ENCODE data around the gene NEK8. TPM values are rescaled to one million over a fixed set of nuclear protein-coding genes. Genes with fewer than 3 reads are reported as not detected.
A peak's percentile ranks its signal among the peaks of the same experiment; 100 is the strongest.

The NEK8 gene
- total and polyA plus RNA-seq, 2 experiments from 2014 or later, result 2.7 to 2.9 TPM

DNA sequence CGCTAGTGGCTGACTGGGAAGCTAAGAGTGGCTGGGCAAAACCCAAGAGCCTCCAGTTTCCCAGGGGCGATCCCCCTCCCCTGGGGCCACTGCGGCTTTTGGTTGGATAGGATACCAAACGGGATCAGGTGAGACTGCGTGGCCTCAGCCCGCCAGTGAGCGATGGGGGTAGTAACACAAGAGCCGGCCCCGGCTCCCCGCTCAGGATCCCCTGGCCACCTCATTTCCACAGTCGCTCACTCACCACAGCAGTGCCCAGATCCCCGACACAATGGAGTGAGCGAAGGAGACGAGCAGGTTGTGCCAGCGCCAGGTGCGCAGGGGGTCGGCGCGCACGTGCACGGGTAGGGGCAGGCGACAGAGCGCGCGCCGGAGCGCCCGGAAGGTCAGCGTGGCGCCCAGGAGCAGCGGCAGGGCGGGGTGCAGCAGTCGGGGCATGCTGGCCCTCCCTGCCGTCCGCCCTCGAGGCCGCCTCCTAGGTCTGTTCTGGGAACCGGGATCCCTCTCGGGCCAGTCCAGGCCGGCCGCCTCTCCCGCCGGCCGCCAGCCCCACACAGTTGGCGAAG lies 2.8 kb upstream of the NEK8 start:
- peak overlapping the region; percentile 86 for H3K9ac ChIP-seq
- peaks cover 34% of the 10 kb centered on the region; the same call in 1 of the 2 replicates for H3K36me3 ChIP-seq (ENCODE audit: low read depth)
- TF ChIP-seq EZH2phosphoT487 (IDR thresholded peaks at IDR 0.05; ENCODE audit: insufficient read depth, low read depth) (no peak), EZH2 (IDR thresholded peaks at IDR 0.05; ENCODE audit: insufficient read depth, poor library complexity, severe bottlenecking) (no peak)
- H3F3A ChIP-seq (ENCODE audit: insufficient read depth), result peaks cover 48% of the 10 kb centered on the region
- peak; percentile 90 for DNase-seq
- H3K4me3 ChIP-seq, result peak overlapping the region; percentile 74
- no peaks in the 10 kb centered on the region for H4K20me1 ChIP-seq (ENCODE audit: insufficient read depth)
- no peaks in the 10 kb centered on the region for H3K9me2 ChIP-seq (ENCODE audit: insufficient read depth)
- H3K27me3 ChIP-seq (replicated peaks; ENCODE audit: insufficient read depth), result no peaks in the 10 kb centered on the region
- WGBS, 2 experiments (ENCODE audit: low coverage in 1 of 2, low lambda C conversion rate in 2 of 2, missing lambda C conversion rate in 2 of 2), result 2 to 3% methylated on average over 26 to 33 of the region's 45 CpGs
- peaks cover 28% of the 10 kb centered on the region for H3K79me2 ChIP-seq (ENCODE audit: insufficient read depth)
- no peaks in the 10 kb centered on the region for H3K9me3 ChIP-seq (ENCODE audit: low read depth)
- peak overlapping the region; percentile 62 for H2AFZ ChIP-seq
- peaks cover 41% of the 10 kb centered on the region for H3K4me1 ChIP-seq (ENCODE audit: insufficient read depth)
- peak overlapping the region; percentile 82 for H3K27ac ChIP-seq
- H3K4me2 ChIP-seq (ENCODE audit: unreplicated experiment), result peak overlapping the region; percentile 78
- in situ Hi-C loops (cut with MboI), result no loop called here

DNA sequence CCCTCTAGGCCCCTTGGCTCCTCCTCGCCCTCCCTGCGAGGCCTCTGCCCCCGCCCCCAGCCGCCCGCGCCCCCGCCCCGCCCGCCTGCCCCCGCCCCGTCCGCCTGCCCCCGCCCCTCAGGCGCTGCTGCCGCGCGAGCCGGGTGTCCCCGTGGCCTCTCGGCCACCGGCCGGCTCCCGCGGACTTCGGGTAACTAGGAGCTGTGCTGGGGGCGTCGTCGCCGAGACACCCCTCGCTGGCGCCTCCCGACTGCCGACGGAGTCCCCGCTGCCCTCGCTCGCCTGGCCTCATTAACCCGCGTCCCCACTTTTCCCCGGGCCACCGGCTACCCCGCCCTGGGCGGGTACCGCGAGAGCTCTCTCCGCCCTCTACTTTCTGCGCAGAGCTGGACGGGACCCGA lies 2.4 kb upstream of the NEK8 start, which contains the start of gene TLCD1:
TLCD1 (minus strand) TSS at position 8 of the 401 bp plus-strand sequence. CDS start 136 bp downstream, outside the sequence.
- Histone ChIP-seq H3K9me3 (ENCODE audit: low read depth) (no peaks in the 10 kb centered on the region), H3K79me2 (ENCODE audit: insufficient read depth) (peaks cover 23% of the 10 kb centered on the region), H3K36me3 (ENCODE audit: low read depth) (peaks cover 30% of the 10 kb centered on the region; the same call in 1 of the 2 replicates), H3K27ac (peak within 1 kb of the TSS; percentile 88), H3K4me1 (ENCODE audit: insufficient read depth) (peaks cover 41% of the 10 kb centered on the region), H3K9ac (peak within 1 kb of the TSS; percentile 86), H2AFZ (peak within 1 kb of the TSS; percentile 89), H3K4me3 (peak within 1 kb of the TSS; percentile 74), H3K27me3 (replicated peaks; ENCODE audit: insufficient read depth) (no peaks in the 10 kb centered on the region), H4K20me1 (ENCODE audit: insufficient read depth) (no peaks in the 10 kb centered on the region), H3K9me2 (ENCODE audit: insufficient read depth) (no peaks in the 10 kb centered on the region), H3F3A (ENCODE audit: insufficient read depth) (peaks cover 44% of the 10 kb centered on the region), H3K4me2 (ENCODE audit: unreplicated experiment) (peak within 1 kb of the TSS; percentile 92)
- DNase-seq, result peak; percentile 86
- WGBS, 2 experiments (ENCODE audit: low coverage in 1 of 2, low lambda C conversion rate in 2 of 2, missing lambda C conversion rate in 2 of 2), result 1 to 2% methylated on average over 36 to 49 of the region's 49 CpGs
- in situ Hi-C loops (cut with MboI), result no loop called here
- no peak for TF ChIP-seq EZH2phosphoT487 (IDR thresholded peaks at IDR 0.05; ENCODE audit: insufficient read depth, low read depth)
- TF ChIP-seq EZH2 (IDR thresholded peaks at IDR 0.05; ENCODE audit: insufficient read depth, poor library complexity, severe bottlenecking), result no peak

DNA sequence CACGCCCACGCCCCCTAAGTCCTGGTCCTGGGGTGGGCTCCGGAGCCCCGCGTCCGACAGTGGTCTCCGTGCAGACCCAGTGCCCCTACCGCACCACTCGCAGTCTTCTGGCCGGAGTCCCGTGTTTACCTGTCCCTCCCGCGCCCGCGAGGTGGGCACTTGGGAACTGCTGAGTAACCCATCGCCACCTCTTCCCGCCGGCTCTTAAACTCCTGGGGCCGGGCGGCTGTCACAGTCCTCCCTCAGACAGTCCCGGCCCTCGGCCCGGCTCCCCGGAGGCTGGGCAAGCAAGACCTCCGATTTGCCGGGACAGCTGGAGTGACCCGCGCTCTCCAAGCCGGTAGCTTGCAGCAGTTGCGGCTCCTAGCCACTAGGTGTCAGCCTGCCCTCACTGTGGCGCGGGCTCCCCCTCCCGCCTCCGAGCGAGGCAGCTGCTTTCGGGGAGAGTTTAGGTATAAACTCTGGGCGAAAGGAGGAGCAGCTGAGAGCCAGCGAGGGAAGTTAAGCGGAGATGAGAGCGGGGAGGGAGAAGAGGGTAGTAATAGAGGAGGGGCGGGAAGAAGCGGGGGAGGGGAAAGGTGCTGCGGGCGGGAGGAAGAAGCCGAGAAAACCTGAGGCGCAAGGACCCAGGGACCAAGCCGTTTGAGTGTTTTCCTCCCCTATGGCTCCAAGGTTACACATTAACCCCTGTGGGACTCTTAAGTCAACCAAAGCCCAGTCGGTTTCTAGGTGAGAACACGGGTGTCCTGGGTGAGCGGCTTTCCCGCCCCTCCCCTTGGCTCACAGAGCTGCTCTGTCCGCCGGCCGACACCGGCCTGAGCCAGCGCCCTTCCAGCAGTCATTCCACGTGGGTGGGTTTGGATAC lies 1.7 kb upstream of the NEK8 start:
- Histone ChIP-seq H3K9ac (peak overlapping the region; percentile 86), H3K9me2 (ENCODE audit: insufficient read depth) (no peaks in the 10 kb centered on the region), H3K79me2 (ENCODE audit: insufficient read depth) (peaks cover 17% of the 10 kb centered on the region), H2AFZ (peak overlapping the region; percentile 89), H3K27ac (peak overlapping the region; percentile 88), H3K4me2 (ENCODE audit: unreplicated experiment) (peak overlapping the region; percentile 92), H3K9me3 (ENCODE audit: low read depth) (no peaks in the 10 kb centered on the region), H3F3A (ENCODE audit: insufficient read depth) (peaks cover 38% of the 10 kb centered on the region), H3K27me3 (replicated peaks; ENCODE audit: insufficient read depth) (no peaks in the 10 kb centered on the region), H3K4me1 (ENCODE audit: insufficient read depth) (peaks cover 35% of the 10 kb centered on the region), H3K4me3 (peak overlapping the region; percentile 74), H3K36me3 (ENCODE audit: low read depth) (peaks cover 23% of the 10 kb centered on the region; the same call in 1 of the 2 replicates), H4K20me1 (ENCODE audit: insufficient read depth) (no peaks in the 10 kb centered on the region)
- TF ChIP-seq EZH2 (IDR thresholded peaks at IDR 0.05; ENCODE audit: insufficient read depth, poor library complexity, severe bottlenecking), result no peak
- no peak for TF ChIP-seq EZH2phosphoT487 (IDR thresholded peaks at IDR 0.05; ENCODE audit: insufficient read depth, low read depth)
- in situ Hi-C loops (cut with MboI), result no loop called here
- 1% methylated on average over 46 to 52 of the region's 57 CpGs for WGBS, 2 experiments (ENCODE audit: low coverage in 1 of 2, low lambda C conversion rate in 2 of 2, missing lambda C conversion rate in 2 of 2)
- DNase-seq, result peak; percentile 95

DNA sequence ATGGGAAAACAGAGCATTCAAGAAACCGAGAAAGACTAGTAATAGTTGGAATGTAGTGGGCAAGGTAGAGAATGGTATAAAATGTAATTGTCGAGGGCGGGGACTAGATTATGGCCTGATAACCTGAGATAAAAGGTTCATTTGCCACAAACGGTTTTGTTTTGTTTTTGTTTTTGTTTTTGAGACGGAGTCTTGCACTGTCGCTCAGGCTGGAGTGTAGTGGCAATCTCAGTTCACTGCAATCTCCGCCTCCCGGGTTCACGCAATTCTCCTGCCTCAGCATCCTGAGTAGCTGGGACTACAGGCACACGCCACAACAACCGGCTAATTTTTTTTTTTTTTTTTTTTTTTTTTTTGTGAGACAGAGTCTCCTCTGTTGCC lies 1.4 kb downstream of the NEK8 start:
- no peaks in the 10 kb centered on the region for H3K9me2 ChIP-seq (ENCODE audit: insufficient read depth)
- H3K36me3 ChIP-seq (ENCODE audit: low read depth), result no peaks in the 10 kb centered on the region
- H3K4me3 ChIP-seq, result no peak overlapping the region
- H3K79me2 ChIP-seq (ENCODE audit: insufficient read depth), result no peaks in the 10 kb centered on the region
- no peak for DNase-seq
- in situ Hi-C loops (cut with MboI), result no loop called here
- 0 out of 2 replicates have a peak, but pooled peaks cover 10% of the 10 kb centered on the region for H3K4me1 ChIP-seq (ENCODE audit: insufficient read depth)
- H3F3A ChIP-seq (ENCODE audit: insufficient read depth), result peaks cover 11% of the 10 kb centered on the region
- H3K27me3 ChIP-seq (replicated peaks; ENCODE audit: insufficient read depth), result no peaks in the 10 kb centered on the region
- TF ChIP-seq EZH2 (IDR thresholded peaks at IDR 0.05; ENCODE audit: insufficient read depth, poor library complexity, severe bottlenecking), result no peak
- TF ChIP-seq EZH2phosphoT487 (IDR thresholded peaks at IDR 0.05; ENCODE audit: insufficient read depth, low read depth), result no peak
- no peak overlapping the region for H2AFZ ChIP-seq
- no peak overlapping the region for H3K4me2 ChIP-seq (ENCODE audit: unreplicated experiment)
- WGBS, 2 experiments (ENCODE audit: low coverage in 1 of 2, low lambda C conversion rate in 2 of 2, missing lambda C conversion rate in 2 of 2), result 84 to 87% methylated on average over 11 of the region's 11 CpGs
- no peak overlapping the region for H3K27ac ChIP-seq
- H3K9ac ChIP-seq, result no peak overlapping the region
- no peaks in the 10 kb centered on the region for H4K20me1 ChIP-seq (ENCODE audit: insufficient read depth)
- H3K9me3 ChIP-seq (ENCODE audit: low read depth), result no peaks in the 10 kb centered on the region
